GM20000 (cell line): ENCODE data around the gene CYP2A6.
"Not testable (repeated sequence)": the region's sequence is repeated elsewhere in the genome, so short reads cannot be mapped to it uniquely, and the experiment has no call there.

ENCODE experiments used
- DNase-seq: peaks from one replicate; pipeline ENCODE4 v3.0.0; 2012; ENCODE audit warnings: low spot score
- TF ChIP-seq, protein P1 (sequence below): IDR thresholded peaks from 2 replicates; pipeline ENCODE4 v1.5.1; 2012; ENCODE audit warnings: mild to moderate bottlenecking, control low read depth; ENCODE audit errors: extremely low read depth, missing control alignments

CYP2A6 gene

DNA sequence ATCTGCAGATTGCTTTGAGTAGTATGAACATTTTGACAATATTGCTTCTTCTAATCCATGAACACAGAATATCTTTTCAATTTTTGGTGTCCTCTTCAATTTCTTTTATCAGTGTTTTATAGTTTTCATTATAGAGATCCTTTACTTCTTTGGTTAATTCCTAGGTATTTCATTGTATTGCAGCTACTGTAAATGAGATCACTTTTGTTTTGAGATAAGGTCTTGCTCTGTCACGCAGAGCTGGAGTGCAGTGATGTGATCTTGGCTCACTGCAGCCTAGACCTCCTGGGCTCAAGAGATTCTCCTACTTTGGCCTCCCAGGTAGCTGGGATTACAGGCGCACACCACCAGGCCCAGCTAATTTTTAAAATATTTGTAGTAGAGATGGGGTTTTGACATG is 22.0 kb upstream of the CYP2A6 start:
- no peak for DNase-seq
- TF ChIP-seq, protein P1, sequence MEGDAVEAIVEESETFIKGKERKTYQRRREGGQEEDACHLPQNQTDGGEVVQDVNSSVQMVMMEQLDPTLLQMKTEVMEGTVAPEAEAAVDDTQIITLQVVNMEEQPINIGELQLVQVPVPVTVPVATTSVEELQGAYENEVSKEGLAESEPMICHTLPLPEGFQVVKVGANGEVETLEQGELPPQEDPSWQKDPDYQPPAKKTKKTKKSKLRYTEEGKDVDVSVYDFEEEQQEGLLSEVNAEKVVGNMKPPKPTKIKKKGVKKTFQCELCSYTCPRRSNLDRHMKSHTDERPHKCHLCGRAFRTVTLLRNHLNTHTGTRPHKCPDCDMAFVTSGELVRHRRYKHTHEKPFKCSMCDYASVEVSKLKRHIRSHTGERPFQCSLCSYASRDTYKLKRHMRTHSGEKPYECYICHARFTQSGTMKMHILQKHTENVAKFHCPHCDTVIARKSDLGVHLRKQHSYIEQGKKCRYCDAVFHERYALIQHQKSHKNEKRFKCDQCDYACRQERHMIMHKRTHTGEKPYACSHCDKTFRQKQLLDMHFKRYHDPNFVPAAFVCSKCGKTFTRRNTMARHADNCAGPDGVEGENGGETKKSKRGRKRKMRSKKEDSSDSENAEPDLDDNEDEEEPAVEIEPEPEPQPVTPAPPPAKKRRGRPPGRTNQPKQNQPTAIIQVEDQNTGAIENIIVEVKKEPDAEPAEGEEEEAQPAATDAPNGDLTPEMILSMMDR = no peak

GRCh38 chr19:40867701-40868100 is 17.5 kb upstream of the CYP2A6 start:
- TF ChIP-seq, protein P1 = no peak
- no peak for DNase-seq

DNA sequence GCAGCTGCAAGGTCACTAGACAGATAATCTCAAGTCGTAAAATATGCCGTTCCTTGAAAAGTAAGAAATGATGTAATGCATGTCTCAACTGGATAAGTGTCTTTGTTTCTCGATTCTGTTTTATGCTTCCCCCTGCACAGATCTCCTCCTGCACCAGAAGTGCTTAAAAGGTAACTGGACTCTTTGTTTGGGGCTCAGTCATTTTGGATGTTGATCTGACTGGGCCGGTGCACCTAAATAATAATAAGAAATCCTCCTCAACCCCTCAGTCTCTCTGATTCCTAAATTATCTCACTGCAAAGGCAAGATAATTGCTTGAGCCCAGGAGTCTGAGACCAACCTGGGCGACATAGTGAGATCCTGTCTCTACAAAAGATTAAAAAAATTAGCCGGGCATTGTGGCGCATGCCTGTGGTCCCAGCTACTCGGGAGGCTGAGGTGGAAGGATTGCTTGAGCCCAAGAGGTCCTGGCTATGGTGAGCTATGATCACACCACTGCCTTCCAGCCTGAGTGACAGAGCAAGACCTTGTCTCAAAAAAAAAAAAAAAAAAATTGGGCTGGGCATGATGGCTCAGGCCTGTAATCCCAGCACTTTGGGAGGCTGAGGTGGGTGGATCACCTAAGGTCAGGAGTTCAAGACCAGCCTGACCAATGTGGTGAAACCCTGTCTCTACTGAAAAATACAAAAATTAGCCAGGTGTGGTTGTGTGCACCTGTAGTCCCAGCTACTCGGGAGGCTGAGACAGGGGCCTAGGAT is 14.7 kb upstream of the CYP2A6 start:
- DNase-seq = not testable (repeated sequence)

DNA sequence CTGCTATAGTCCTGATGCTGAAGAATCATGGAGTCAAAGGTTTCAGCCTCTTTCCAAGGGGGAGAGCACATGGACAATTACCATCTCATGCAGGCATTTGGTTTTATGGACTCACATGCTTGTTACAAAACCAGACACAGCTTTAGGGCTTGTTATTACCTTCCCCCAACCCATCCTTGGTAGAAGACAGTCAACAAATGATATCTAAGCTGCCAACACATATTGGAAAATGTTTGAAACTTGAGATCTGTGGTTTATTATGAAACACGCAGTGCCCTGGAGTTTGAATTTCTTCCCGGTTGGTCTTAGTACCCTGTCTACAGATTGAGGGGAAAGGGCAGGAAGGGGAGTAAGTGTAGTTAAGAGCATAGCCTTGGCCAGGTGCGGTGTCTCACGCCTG is 12.5 kb upstream of the CYP2A6 start:
- TF ChIP-seq, protein P1 = no peak
- no peak for DNase-seq

DNA sequence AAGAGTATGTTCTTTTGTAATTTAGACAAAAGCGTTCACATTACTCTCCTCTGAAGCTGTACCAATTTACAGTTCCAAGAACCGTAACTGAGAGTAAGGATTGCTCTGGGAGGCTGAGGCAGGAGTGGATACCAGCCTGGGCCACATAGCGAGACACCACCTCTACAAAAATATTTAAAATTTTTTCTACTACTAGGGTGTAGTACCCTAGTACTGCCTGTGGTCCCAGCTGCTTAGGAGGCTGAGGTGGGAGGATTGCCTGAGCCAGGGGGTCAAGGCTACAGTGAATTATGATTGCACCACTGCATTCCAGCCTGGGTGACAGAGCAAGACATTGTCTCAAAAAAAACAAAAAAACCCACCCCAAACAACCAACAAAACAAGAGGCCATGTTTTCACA is 12.1 kb upstream of the CYP2A6 start:
- no peak for DNase-seq
- TF ChIP-seq, protein P1 = no peak

DNA sequence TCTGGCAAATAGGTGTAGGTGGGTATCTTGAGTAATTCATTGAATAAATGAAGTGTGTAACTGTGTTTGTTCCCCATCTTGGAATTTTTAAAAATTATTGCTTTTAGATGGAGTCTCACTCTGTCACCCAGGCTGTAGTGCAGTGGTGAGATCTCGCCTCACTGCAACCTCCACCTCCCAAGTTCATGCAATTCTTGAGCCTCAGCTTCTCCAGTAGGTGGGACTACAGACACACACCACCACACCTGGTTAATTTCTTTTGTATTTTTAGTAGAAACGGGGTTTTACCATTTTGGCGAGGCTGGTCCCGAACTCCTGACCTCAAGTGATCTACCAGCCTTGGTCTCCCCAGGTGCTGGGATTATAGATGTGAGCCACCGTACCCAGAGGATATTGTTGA is 7.9 kb upstream of the CYP2A6 start:
- TF ChIP-seq, protein P1 = no peak
- DNase-seq = no peak

- not testable (repeated sequence) for DNase-seq
These were observed 2.4 kb upstream of the CYP2A6 start for GRCh38 chr19:40852467-40853152.

GRCh38 chr19:40846722-40847121 is 3.5 kb downstream of the CYP2A6 start:
- not testable (repeated sequence) for DNase-seq

DNA sequence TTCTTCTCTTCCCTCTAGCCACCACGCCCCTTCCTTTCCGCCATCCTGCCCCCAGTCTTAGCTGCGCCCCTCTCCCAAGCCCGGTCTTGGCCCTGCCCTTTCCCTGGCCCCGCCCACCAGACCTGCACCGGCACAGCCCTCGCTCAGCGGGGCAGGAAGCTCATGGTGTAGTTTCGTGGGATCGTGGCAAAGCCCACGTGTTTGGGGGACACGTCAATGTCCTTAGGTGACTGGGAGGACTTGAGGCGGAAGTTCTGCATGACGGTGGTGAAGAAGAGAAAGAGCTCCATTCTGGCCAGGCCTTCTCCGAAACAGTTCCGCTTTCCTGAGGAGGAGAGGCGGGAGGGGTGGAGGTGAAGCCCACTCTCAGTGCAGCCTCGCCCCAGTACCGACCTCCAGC is 6.6 kb downstream of the CYP2A6 start:
- not testable (repeated sequence) for DNase-seq

DNA sequence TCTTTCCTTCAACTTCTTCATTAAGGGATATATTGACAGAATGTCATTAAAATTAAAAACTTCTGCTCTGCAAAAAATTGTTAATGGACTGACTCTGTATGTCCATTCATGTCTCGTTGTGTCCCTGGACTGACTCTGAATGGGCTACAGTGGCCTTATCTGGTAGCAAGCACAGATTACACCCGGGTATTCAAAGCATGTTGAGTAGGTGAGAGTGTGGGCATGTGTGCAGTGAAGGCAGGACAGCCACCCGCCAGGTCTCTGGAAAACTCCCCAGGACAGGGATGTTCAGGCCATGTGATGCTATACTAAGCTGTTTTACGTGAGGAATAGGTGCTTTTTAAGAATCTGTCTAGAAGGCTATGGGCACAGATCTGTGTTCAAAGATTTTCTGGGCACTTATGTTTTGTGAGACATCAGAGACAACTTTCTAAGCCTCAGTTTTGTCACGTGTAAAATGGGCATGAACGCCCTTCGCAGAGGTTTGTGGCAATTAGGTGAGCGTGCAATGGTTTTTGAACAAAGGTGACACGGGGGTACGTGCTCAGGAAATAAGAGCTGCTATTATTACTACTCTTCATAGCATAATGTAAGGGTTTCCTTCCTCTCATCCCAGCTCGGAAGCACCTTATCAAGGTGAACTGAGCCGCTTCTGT is 7.1 kb downstream of the CYP2A6 start:
- DNase-seq = not testable (repeated sequence)

DNA sequence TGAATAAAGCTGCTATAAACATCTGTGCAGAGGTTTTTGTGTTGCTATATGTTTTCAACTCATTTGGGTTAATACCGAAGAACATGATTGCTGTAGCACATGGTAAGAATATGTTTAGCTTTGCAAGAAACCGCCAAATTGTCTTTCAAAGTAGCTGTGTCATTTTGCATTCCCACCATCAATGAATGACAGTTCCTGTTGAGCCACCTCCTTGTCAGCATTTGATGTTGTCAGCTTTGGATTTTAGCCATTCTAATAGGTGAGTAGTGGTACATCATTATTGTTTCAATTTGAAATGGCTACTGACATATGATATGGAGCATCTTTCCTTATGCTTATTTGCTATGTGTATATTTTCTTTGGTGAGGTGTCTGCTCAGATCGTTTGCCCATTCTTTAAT is 8.2 kb downstream of the CYP2A6 start:
- not testable (repeated sequence) for DNase-seq

DNA sequence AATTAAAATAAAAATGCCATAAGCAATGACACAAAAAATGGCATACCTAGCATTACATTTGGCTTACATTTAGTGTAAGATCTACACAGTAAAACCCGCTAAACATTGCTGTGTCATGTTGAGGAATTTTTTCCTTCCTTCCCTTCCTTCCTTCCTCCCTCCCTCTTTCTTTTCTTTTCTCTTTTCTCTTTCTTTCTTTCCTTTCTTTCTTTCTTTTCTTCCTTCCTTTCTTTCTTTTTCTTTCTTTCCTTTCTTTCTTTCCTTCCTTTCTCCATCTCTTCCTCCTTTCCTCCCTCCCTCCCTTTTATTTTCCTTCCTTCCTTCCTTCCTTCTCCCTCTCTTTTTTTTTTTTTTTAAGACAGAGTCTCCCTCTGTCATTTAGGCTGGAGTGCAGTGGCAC is 11.8 kb downstream of the CYP2A6 start:
- DNase-seq = not testable (repeated sequence)
